ENCODE measurements around the gene POLR2J. TPM values are rescaled to one million over a fixed set of nuclear protein-coding genes. Genes with fewer than 3 reads are reported as not detected.

POLR2J gene
- total RNA-seq, 4 donors from 2014 or later, result 6.7 to 24.1 (median 19.9) TPM

DNA sequence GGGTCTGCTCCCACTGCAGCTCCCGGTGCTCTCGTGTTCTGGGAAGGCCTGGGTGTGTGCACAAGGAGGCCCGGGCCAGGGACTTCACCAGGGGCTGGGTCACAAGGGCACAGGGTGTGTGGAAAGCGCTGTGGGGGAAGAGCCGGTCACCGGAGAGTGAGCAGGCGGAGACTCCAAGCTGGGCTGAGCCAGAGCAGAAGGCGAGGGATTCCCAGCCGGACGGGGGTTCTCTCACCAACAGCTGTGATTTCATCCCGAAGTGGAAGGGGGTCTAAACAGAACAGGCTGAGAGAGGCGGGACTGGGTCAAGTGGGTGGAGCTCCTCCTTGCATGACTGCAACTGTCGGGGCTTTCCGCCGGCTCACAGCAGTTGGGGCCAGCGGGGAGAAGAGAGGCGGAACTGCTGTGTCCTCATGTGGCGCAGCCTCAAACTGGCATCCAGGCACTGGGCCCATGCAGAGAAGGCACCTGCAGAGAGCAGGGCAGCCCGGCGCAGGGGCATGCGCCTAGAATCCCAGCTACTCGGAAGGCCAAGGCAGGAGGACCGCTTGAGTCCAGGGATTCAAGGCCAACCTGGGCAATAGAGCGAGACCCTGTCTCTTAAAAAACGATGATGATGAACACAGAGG lies 53.0 kb downstream of the POLR2J start:
- no peaks in the 10 kb centered on the region for H3K9me3 ChIP-seq
- peaks cover 0 to 67% of the 10 kb centered on the region in 2 donors for H3K36me3 ChIP-seq
- peak overlapping the region in 1 of 4 donors; percentile 53 for H3K27ac ChIP-seq
- TF ChIP-seq POLR2A (IDR thresholded peaks at IDR 0.05), result no peak
- TF ChIP-seq, protein P1, sequence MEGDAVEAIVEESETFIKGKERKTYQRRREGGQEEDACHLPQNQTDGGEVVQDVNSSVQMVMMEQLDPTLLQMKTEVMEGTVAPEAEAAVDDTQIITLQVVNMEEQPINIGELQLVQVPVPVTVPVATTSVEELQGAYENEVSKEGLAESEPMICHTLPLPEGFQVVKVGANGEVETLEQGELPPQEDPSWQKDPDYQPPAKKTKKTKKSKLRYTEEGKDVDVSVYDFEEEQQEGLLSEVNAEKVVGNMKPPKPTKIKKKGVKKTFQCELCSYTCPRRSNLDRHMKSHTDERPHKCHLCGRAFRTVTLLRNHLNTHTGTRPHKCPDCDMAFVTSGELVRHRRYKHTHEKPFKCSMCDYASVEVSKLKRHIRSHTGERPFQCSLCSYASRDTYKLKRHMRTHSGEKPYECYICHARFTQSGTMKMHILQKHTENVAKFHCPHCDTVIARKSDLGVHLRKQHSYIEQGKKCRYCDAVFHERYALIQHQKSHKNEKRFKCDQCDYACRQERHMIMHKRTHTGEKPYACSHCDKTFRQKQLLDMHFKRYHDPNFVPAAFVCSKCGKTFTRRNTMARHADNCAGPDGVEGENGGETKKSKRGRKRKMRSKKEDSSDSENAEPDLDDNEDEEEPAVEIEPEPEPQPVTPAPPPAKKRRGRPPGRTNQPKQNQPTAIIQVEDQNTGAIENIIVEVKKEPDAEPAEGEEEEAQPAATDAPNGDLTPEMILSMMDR (IDR thresholded peaks at IDR 0.05), result no peak
- TF ChIP-seq EP300 (IDR thresholded peaks at IDR 0.05), result no peak
- TF ChIP-seq POLR2AphosphoS5 (IDR thresholded peaks at IDR 0.05), result no peak
- no peaks in the 10 kb centered on the region for H3K27me3 ChIP-seq
- H3K4me3 ChIP-seq, result no peak overlapping the region
- H3K4me1 ChIP-seq, result no peaks in the 10 kb centered on the region
- 72 to 85% methylated on average over 4 to 8 of the region's 25 CpGs for WGBS, 2 donors (ENCODE audit: low coverage in 1 of 2)
- peak; percentile 35 for ATAC-seq

DNA sequence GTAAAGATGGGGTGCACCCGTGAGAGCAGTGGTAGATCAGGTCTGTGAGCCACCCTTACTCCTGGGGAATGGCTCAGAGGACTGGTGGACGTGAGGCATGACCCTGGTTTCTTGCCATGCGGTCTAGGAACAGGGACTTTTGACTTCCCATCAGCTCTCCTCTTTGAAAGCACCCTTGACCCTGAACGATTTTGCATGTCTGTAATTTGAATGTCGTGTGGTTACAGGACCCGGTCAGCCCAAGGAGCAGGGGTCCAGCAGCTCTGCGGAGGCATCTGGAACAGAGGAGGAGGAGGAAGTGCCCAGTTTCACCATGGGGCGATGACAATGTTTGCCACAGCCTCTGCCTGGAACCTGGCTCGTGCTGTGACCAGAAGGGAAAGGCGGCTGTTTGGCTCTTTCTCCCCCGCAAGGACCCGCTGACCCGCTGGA lies 53.9 kb downstream of the POLR2J start:
- no peak for ATAC-seq
- 80 to 83% methylated on average over 1 to 5 of the region's 13 CpGs for WGBS, 2 donors (ENCODE audit: low coverage in 1 of 2)
- no peak for TF ChIP-seq POLR2A (IDR thresholded peaks at IDR 0.05)
- TF ChIP-seq EP300 (IDR thresholded peaks at IDR 0.05), result no peak
- TF ChIP-seq, protein P1 (IDR thresholded peaks at IDR 0.05), result no peak
- no peaks in the 10 kb centered on the region for H3K4me1 ChIP-seq
- no peak overlapping the region for H3K4me3 ChIP-seq
- H3K27me3 ChIP-seq, result no peaks in the 10 kb centered on the region
- no peak overlapping the region for H3K27ac ChIP-seq
- no peaks in the 10 kb centered on the region for H3K9me3 ChIP-seq
- peaks cover 0 to 77% of the 10 kb centered on the region in 2 donors for H3K36me3 ChIP-seq

DNA sequence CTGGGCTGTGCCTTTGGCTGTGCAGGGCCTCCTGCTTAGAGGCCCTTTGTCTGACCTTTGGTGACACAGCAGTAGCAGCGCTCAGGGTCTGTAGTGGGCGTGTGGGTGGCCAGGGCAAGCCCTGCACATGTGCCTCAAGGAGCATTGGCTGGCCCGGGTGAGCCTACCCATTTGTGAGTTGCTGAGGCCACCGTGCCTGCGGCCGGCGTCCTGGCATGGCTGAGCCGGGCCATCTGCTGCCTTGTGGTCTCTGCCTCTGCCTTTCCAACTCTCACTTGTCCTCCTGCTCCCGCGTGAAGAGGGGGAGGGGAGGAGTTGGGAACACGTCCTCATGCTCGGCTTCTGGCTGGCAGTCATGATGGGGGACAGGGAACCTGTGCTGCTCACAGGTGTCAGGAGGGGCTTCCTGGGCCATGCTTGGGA lies 54.6 kb downstream of the POLR2J start:
- H3K4me3 ChIP-seq, result no peak overlapping the region

More for the DNA sequence above, 54.6 kb downstream of the POLR2J start:
- no peaks in the 10 kb centered on the region for H3K27me3 ChIP-seq
- no peak for TF ChIP-seq POLR2AphosphoS5 (IDR thresholded peaks at IDR 0.05)
- TF ChIP-seq EP300 (IDR thresholded peaks at IDR 0.05), result no peak
- TF ChIP-seq, protein P1 (IDR thresholded peaks at IDR 0.05), result no peak
- TF ChIP-seq POLR2A (IDR thresholded peaks at IDR 0.05), result no peak
- 80% methylated on average over 1 of the region's 12 CpGs; no CpG with 5 or more reads in 1 of the 2 donors for WGBS, 2 donors (ENCODE audit: low coverage in 1 of 2)
- ATAC-seq, result no peak
- H3K4me1 ChIP-seq, result no peaks in the 10 kb centered on the region
- no peaks in the 10 kb centered on the region for H3K9me3 ChIP-seq
- peaks cover 0 to 83% of the 10 kb centered on the region in 2 donors for H3K36me3 ChIP-seq
- no peak overlapping the region for H3K27ac ChIP-seq

Other genes starting within 250 kb of the POLR2J start
- 1 to 10 TPM; 2.8 to 8.0 (median 3.8) TPM for gene SH2B2, start 192.1 kb downstream of the POLR2J start, total RNA-seq
- gene SPDYE6, start 122.5 kb downstream of the POLR2J start, total RNA-seq, result not detected
- 10 to 100 TPM; 11.7 to 48.7 (median 24.4) TPM for gene PRKRIP1, start 82.6 kb downstream of the POLR2J start, total RNA-seq
- gene ORAI2, start 45.3 kb downstream of the POLR2J start, total RNA-seq, result 10 to 100 TPM in 1 of 4 donors, 1 to 10 TPM in 3; 3.3 to 15.6 (median 6.7) TPM
- gene ALKBH4, start 14.1 kb downstream of the POLR2J start, total RNA-seq, result 10 to 100 TPM in 3 of 4 donors, 1 to 10 TPM in 1; 9.7 to 31.6 (median 14.8) TPM
- gene LRWD1, start 13.9 kb downstream of the POLR2J start, total RNA-seq, result 10 to 100 TPM in 3 of 4 donors, 1 to 10 TPM in 1; 7.5 to 24.4 (median 12.3) TPM
- 10 to 100 TPM in 1 of 4 donors, 1 to 10 TPM in 3; 6.1 to 34.3 (median 8.8) TPM for gene RASA4B, start 38.9 kb upstream of the POLR2J start, total RNA-seq
- gene UPK3BL2, start 64.8 kb upstream of the POLR2J start, total RNA-seq, result 1 to 10 TPM; 3.0 to 6.1 (median 4.4) TPM
- not detected for gene SPDYE2, start 72.3 kb upstream of the POLR2J start, total RNA-seq
- 10 to 100 TPM; 11.8 to 25.7 (median 17.5) TPM for gene POLR2J3, start 93.7 kb upstream of the POLR2J start, total RNA-seq
- gene RASA4, start 137.8 kb upstream of the POLR2J start, total RNA-seq, result 10 to 100 TPM; 35.5 to 62.2 (median 44.2) TPM
- gene UPK3BL1, start 163.9 kb upstream of the POLR2J start, total RNA-seq, result 10 to 100 TPM; 18.9 to 26.0 (median 23.6) TPM
- gene SPDYE2B, start 171.4 kb upstream of the POLR2J start, total RNA-seq, result not detected
- 1 to 10 TPM in 2 of 4 donors, under 1 TPM in 1, not detected in 1; 0.45 to 7.5 (median 5.3) TPM for gene POLR2J2, start 192.7 kb upstream of the POLR2J start, total RNA-seq

All from gastroesophageal sphincter (tissue), 4 donors.